HepG2 (cell line): Measurements from ENCODE around the gene OTUD1. TPM values are rescaled to one million over a fixed set of nuclear protein-coding genes. Genes with fewer than 3 reads are reported as not detected.

Source experiments
- ATAC-seq: fragments of 200-7000 bp; cut with Tn5 transposase; 3 replicates; pipeline ENCODE4 v1.9.1; 2020; ENCODE audit warnings: mild to moderate bottlenecking, moderate library complexity
- BruUV-seq: library from RNA; stranded (reverse); fragments of 400-500 nt; replicated peaks from 2 replicates; lab custom pipeline; 2021; lab: Mats Ljungman, UMichigan
- CTCF ChIA-PET: fragments of 300-600 bp; formaldehyde crosslinking; extraction: SDS; loops from one replicate; lab custom pipeline; 2021; ENCODE audit warnings: low total read pairs, inconsistent platforms, low intra/inter-chr PET ratio; lab: Yijun Ruan, JAX
- POLR2A ChIA-PET: fragments of 350-600 bp; sonication (Branson Sonifier 250); formaldehyde crosslinking; loops from one replicate; lab custom pipeline; 2020; ENCODE audit warnings: antibody characterized with exemption, inconsistent platforms; lab: Yijun Ruan, JAX
- DNase-seq: peaks from one replicate; pipeline ENCODE4 v3.0.0-alpha.2; 2015; ENCODE audit warnings: low spot score
- FAIRE-seq: peaks from 3 replicates; lab custom pipeline; 2011; peaks lifted over from hg19 to GRCh38; lab: Jason Lieb, UNC
- H2AFZ ChIP-seq: one replicate; pipeline ENCODE4 v1.6.1; 2011; ENCODE audit warnings: low read length, inconsistent platforms
- H3K27ac ChIP-seq: fragments of 300-600 bp; 3 replicates; pipeline ENCODE4 v1.8.0; 2011; ENCODE audit warnings: mixed run types, mild to moderate bottlenecking, mixed read lengths, low read length, inconsistent platforms; ENCODE audit not compliant: insufficient read depth; ENCODE audit errors: extremely low read length
- H3K27me3 ChIP-seq, 2 experiments: fragments of 200-600 bp in 1 of 2; 2 replicates in 1 of 2; 3 replicates in 1 of 2; pipeline versions ENCODE4 v1.6.0 to v1.8.0; 2011; ENCODE audit warnings: low read length in 2 of 2, mild to moderate bottlenecking in 2 of 2, moderate library complexity in 2 of 2, inconsistent platforms in 1 of 2; ENCODE audit not compliant: insufficient read depth in 2 of 2, control insufficient read depth in 1 of 2
- H3K36me3 ChIP-seq, 2 experiments: fragments of 200-600 bp in 1 of 2; replicated peaks in 1 of 2; 2 replicates in 1 of 2; 3 replicates in 1 of 2; pipeline versions ENCODE4 v1.5.1 to v1.8.0; 2011; ENCODE audit warnings: low read length in 2 of 2, inconsistent platforms in 1 of 2; ENCODE audit not compliant: insufficient read depth in 2 of 2, control insufficient read depth in 1 of 2
- H3K4me1 ChIP-seq: 2 replicates; pipeline ENCODE4 v1.5.1; 2012; ENCODE audit warnings: low read length, inconsistent platforms; ENCODE audit not compliant: insufficient read depth
- H3K4me2 ChIP-seq: 2 replicates; pipeline ENCODE4 v1.6.0; 2011; ENCODE audit warnings: low read depth, low read length, inconsistent platforms
- H3K4me3 ChIP-seq, 3 experiments: fragments of 200-600 bp in 1 of 3; sonication (generic), shearing (Covaris generic) in 1 of 3; replicated peaks in 1 of 3; 2 replicates each; pipeline ENCODE4 v1.5.1; 2011 to 2016; ENCODE audit warnings: low read length in 3 of 3, inconsistent platforms in 2 of 3, low read depth in 2 of 3, mild to moderate bottlenecking in 2 of 3, control low read depth in 1 of 3, mixed read lengths in 1 of 3; ENCODE audit not compliant: insufficient read depth in 1 of 3
- H3K79me2 ChIP-seq: one replicate; pipeline ENCODE4 v1.6.1; 2011; ENCODE audit warnings: low read length, inconsistent platforms; ENCODE audit not compliant: insufficient read depth
- H3K9ac ChIP-seq: 2 replicates; pipeline ENCODE4 v1.6.0; 2011; ENCODE audit warnings: mild to moderate bottlenecking, low read depth, low read length, inconsistent platforms; ENCODE audit not compliant: insufficient read depth
- H3K9me3 ChIP-seq: 2 replicates; pipeline ENCODE4 v1.5.1; 2012; ENCODE audit warnings: mild to moderate bottlenecking, low read length
- H4K20me1 ChIP-seq: 2 replicates; pipeline ENCODE4 v1.6.0; 2011; ENCODE audit warnings: inconsistent platforms, mild to moderate bottlenecking, low read length, moderate library complexity; ENCODE audit not compliant: insufficient read depth
- CENPX ChIP-seq: sonication (generic); formaldehyde crosslinking; IDR thresholded peaks from 2 replicates; pipeline ENCODE4 v1.9.0; 2021; ENCODE audit warnings: mild to moderate bottlenecking, missing genetic modification reagents, moderate library complexity
- EZH2 ChIP-seq: conservative IDR thresholded peaks from 2 replicates; pipeline ENCODE4 v1.6.1; 2012; ENCODE audit warnings: mild to moderate bottlenecking, low read depth, low read length, moderate library complexity
- HNRNPLL ChIP-seq: fragments of 200-400 bp; formaldehyde crosslinking; IDR thresholded peaks from 2 replicates; pipeline ENCODE4 v1.6.1; 2017; ENCODE audit warnings: mild to moderate bottlenecking, low read depth, low read length; ENCODE audit not compliant: poor library complexity, severe bottlenecking
- MAFF ChIP-seq: IDR thresholded peaks from 2 replicates; pipeline ENCODE4 v1.6.1; 2011; ENCODE audit warnings: low read depth, low read length, improper control_type of control experiment
- MIER2 ChIP-seq: IDR thresholded peaks from 2 replicates; pipeline ENCODE4 v1.6.1; 2016; ENCODE audit warnings: missing biosample characterization, missing genetic modification reagents
- PHF21A ChIP-seq: sonication (generic); formaldehyde crosslinking; IDR thresholded peaks from 2 replicates; pipeline ENCODE4 v1.5.0; 2020; ENCODE audit warnings: mild to moderate bottlenecking, missing genetic modification reagents
- SIX4 ChIP-seq: sonication (generic); formaldehyde crosslinking; IDR thresholded peaks from 2 replicates; pipeline ENCODE4 v1.4.0; 2020; ENCODE audit warnings: missing genetic modification reagents
- ZBTB8A ChIP-seq: sonication (generic); formaldehyde crosslinking; IDR thresholded peaks from 2 replicates; pipeline ENCODE4 v1.4.0; 2020; ENCODE audit warnings: mild to moderate bottlenecking, low read depth, missing genetic modification reagents, borderline replicate concordance
- ZKSCAN1 ChIP-seq: fragments of 150-350 bp; IDR thresholded peaks from 2 replicates; pipeline ENCODE4 v1.6.1; 2014; ENCODE audit warnings: low read length
- ZNF142 ChIP-seq: sonication (generic); formaldehyde crosslinking; IDR thresholded peaks from 2 replicates; pipeline ENCODE4 v1.4.0; 2020; ENCODE audit warnings: missing genetic modification reagents
- ZNF329 ChIP-seq: sonication (generic); formaldehyde crosslinking; IDR thresholded peaks from 2 replicates; pipeline ENCODE4 v1.9.0; 2021; ENCODE audit warnings: low read depth, mild to moderate bottlenecking, missing genetic modification reagents
- ZNF451 ChIP-seq: sonication (generic); formaldehyde crosslinking; IDR thresholded peaks from 2 replicates; pipeline ENCODE4 v1.5.0; 2020; ENCODE audit warnings: mild to moderate bottlenecking, missing genetic modification reagents
- ZNF543 ChIP-seq: sonication (generic); formaldehyde crosslinking; IDR thresholded peaks from 2 replicates; pipeline ENCODE4 v1.4.0; 2020; ENCODE audit warnings: mild to moderate bottlenecking, missing genetic modification reagents
- ZNF768 ChIP-seq: sonication (generic); formaldehyde crosslinking; IDR thresholded peaks from 2 replicates; pipeline ENCODE4 v1.4.0; 2020; ENCODE audit warnings: missing genetic modification reagents
- WGBS: methylation state at CpG from one replicate; pipeline ENCODE4 v1.1.6; 2017; ENCODE audit warnings: low lambda C conversion rate; 5-methylcytosine and 5-hydroxymethylcytosine counted together
- in situ Hi-C: cut with HindIII; loops from 2 replicates; pipeline ENCODE4 v1.10.0; 2017; ENCODE audit warnings: low pct_unique_long_range_greater_than_20kb; ENCODE audit not compliant: extremely low pct_ligation_motif_present
- intact Hi-C: fragments of 100-400 bp; cut with micrococcal nuclease; formaldehyde crosslinking; loops from one replicate; pipeline ENCODE4 v1.10.0; 2022; ENCODE audit not compliant: unreplicated experiment
- polyA plus RNA-seq, 8 experiments: library from polyadenylated mRNA; depleted of rRNA in 3 of 8; stranded (reverse) in 7 of 8; unstranded in 1 of 8; fragments of >200 nt; fragmentation: Illumina TruSeq in 4 of 8; extraction: Trizol in 4 of 8; gene quantifications; 2 replicates each; pipeline versions ENCODE4 v1.2.1 to v1.2.3, GENCODE V29; 2011 to 2016; ENCODE audit warnings: low read depth in 4 of 8, missing spikeins in 1 of 8, mixed read lengths in 1 of 8; ENCODE audit not compliant: insufficient read depth in 1 of 8
- total RNA-seq, 5 experiments: library from RNA; depleted of rRNA; stranded (reverse); fragments of >200 nt; fragmentation: Illumina TruSeq; extraction: Trizol; gene quantifications; 2 replicates each; pipeline ENCODE4 v1.2.3, GENCODE V29; 2016; ENCODE audit warnings: low read depth in 1 of 5
- TF ChIP-seq, protein P1 (sequence below): sonication (generic); formaldehyde crosslinking; IDR thresholded peaks from 2 replicates; pipeline ENCODE4 v1.4.0; 2020; ENCODE audit warnings: mild to moderate bottlenecking, low read depth, missing genetic modification reagents

Gene OTUD1
- total and polyA plus RNA-seq, 2 of the 13 experiments (the other 11 are each of a cell fraction or from before 2014, with no cell fraction given), result 1.2 to 1.4 TPM

DNA sequence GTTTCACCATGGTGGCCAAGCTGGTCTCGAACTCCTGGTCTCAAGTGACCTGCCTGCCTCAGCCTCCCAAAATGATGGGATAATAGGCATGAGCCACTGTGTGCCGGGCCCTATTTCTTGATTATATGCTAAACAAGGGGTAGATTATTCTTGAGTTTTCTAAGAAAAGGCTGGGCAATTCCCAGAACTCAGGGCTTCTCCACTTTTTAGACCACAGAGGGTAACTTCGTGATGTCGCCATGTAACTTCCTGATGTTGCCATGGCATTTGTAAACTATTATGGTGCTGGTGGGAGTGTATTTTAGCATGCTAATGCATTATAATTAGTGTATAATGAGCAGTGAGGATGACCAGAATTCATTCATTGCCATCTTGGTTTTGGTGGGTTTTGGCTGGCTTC is 35.8 kb downstream of the OTUD1 start:
- POLR2A ChIA-PET, result no interaction called here
- no peaks in the 10 kb centered on the region for H4K20me1 ChIP-seq
- H3K27ac ChIP-seq, result no peak overlapping the region
- ATAC-seq, result no peak
- H3K4me1 ChIP-seq, result no peaks in the 10 kb centered on the region
- in situ Hi-C loops, result no loop called here
- intact Hi-C loops, result no loop called here
- DNase-seq, result no peak
- CTCF ChIA-PET, result no interaction called here
- TF ChIP-seq, protein P1, sequence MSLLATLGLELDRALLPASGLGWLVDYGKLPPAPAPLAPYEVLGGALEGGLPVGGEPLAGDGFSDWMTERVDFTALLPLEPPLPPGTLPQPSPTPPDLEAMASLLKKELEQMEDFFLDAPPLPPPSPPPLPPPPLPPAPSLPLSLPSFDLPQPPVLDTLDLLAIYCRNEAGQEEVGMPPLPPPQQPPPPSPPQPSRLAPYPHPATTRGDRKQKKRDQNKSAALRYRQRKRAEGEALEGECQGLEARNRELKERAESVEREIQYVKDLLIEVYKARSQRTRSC (CRISPR knock-in tag), result no peak
- no peak for TF ChIP-seq HNRNPLL
- FAIRE-seq, result no peak
- H3K79me2 ChIP-seq, result no peaks in the 10 kb centered on the region
- H3K9me3 ChIP-seq, result no peaks in the 10 kb centered on the region
- H3K27me3 ChIP-seq, result no peaks in the 10 kb centered on the region
- H3K36me3 ChIP-seq, result no peaks in the 10 kb centered on the region
- BruUV-seq, result no TSS peak
- no peak overlapping the region for H3K4me3 ChIP-seq
- H3K4me2 ChIP-seq, result no peak overlapping the region
- no peak overlapping the region for H2AFZ ChIP-seq
- WGBS, result 23% methylated on average over 4 of the region's 4 CpGs
- no peak overlapping the region for H3K9ac ChIP-seq

DNA sequence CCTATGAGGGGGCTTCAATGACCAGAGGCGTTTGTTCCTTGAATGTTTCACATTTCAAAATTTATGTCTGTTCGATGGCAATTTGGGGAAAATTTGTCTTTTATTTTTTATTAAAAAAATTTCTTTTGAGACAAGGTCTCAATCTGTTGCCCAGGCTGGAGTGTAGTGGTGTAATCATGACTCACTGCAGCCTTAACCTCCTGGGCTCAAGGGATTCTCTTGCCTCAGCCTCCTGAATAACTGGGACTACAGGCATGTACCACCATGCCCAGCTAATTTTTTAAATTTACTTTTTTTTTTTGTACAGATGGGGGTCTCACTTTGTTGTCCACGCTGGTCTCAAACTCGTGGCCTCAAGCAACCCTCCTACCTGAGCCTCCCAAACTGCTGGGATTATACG is 39.7 kb downstream of the OTUD1 start:
- H3K9ac ChIP-seq, result no peak overlapping the region
- FAIRE-seq (no peak), ATAC-seq (no peak), DNase-seq (no peak)
- H3K9me3 ChIP-seq, result no peaks in the 10 kb centered on the region
- no TSS peak for BruUV-seq
- no peak overlapping the region for H3K4me2 ChIP-seq
- intact Hi-C loops, result no loop called here
- H3K4me3 ChIP-seq, result no peak overlapping the region
- ChIA-PET CTCF (no interaction called here), POLR2A (no interaction called here)
- H3K27ac ChIP-seq, result no peak overlapping the region
- in situ Hi-C loops, result no loop called here
- no peaks in the 10 kb centered on the region for H3K4me1 ChIP-seq
- no peaks in the 10 kb centered on the region for H3K36me3 ChIP-seq
- H3K27me3 ChIP-seq, result no peaks in the 10 kb centered on the region
- no peak overlapping the region for H2AFZ ChIP-seq
- WGBS, result 13% methylated on average over 5 of the region's 5 CpGs
- H4K20me1 ChIP-seq, result no peaks in the 10 kb centered on the region
- H3K79me2 ChIP-seq, result no peaks in the 10 kb centered on the region
- TF ChIP-seq ZNF768 (CRISPR knock-in tag) (no peak), CENPX (CRISPR knock-in tag) (no peak), ZKSCAN1 (no peak), ZNF451 (CRISPR knock-in tag) (no peak), SIX4 (CRISPR knock-in tag) (no peak), ZNF329 (CRISPR knock-in tag) (no peak), ZNF543 (no peak), ZBTB8A (no peak), ZNF142 (no peak), MAFF (no peak), PHF21A (no peak), EZH2 (no peak), MIER2 (no peak)
